ENCODE results near the gene TBCA. TPM values are rescaled to one million over a fixed set of nuclear protein-coding genes. Genes with fewer than 3 reads are reported as not detected.
"Not testable (repeated sequence)": the region's sequence is repeated elsewhere in the genome, so short reads cannot be mapped to it uniquely, and the experiment has no call there.

Gene TBCA
- total RNA-seq, 4 donors from 2014 or later, result 141 to 174 (median 150) TPM

GRCh38 chr5:77707791-77708190 lies 68.3 kb downstream of the TBCA start:
- Histone ChIP-seq H3K36me3 (peaks cover 15 to 59% (median 16%) of the 10 kb centered on the region in 3 donors), H3K4me3 (no peak overlapping the region), H3K4me1 (no peaks in the 10 kb centered on the region), H3K27me3 (no peaks in the 10 kb centered on the region), H3K27ac (no peak overlapping the region), H3K9me3 (no peaks in the 10 kb centered on the region)
- intact Hi-C loops (cut with DNase I), result no loop called here
- WGBS, 2 donors, result 95 to 100% methylated on average over 2 of the region's 2 CpGs
- no peak for TF ChIP-seq POLR2A (IDR thresholded peaks at IDR 0.05)
- no peak for TF ChIP-seq CTCF (IDR thresholded peaks at IDR 0.05)
- DNase-seq, result no peak

- intact Hi-C loops (cut with DNase I); DNase-seq: not testable (repeated sequence)
Observed at GRCh38 chr5:77699569-77699968, 76.6 kb downstream of the TBCA start.

GRCh38 chr5:77698920-77699319 lies 77.2 kb downstream of the TBCA start:
- Histone ChIP-seq H3K27ac (no peak overlapping the region), H3K9me3 (peaks cover 0 to 4% (median 0%) of the 10 kb centered on the region in 3 donors), H3K27me3 (no peaks in the 10 kb centered on the region), H3K36me3 (peaks cover 0 to 49% (median 8%) of the 10 kb centered on the region in 3 donors), H3K4me1 (peaks cover 0 to 4% (median 0%) of the 10 kb centered on the region in 3 donors), H3K4me3 (no peak overlapping the region)
- TF ChIP-seq CTCF (IDR thresholded peaks at IDR 0.05) (no peak), POLR2A (IDR thresholded peaks at IDR 0.05) (no peak)
- intact Hi-C loops (cut with DNase I), result no loop called here
- no peak for DNase-seq

More at GRCh38 chr5:77699569-77699968, 76.6 kb downstream of the TBCA start:
- not testable (repeated sequence) for H3K27me3 ChIP-seq, H3K27ac ChIP-seq, H3K4me3 ChIP-seq, H3K4me1 ChIP-seq, H3K9me3 ChIP-seq
- H3K36me3 ChIP-seq, result peaks cover 4 to 55% (median 8%) of the 10 kb centered on the region in 3 donors
- WGBS, 2 donors, result 72 to 73% methylated on average over 7 of the region's 7 CpGs

- no peak overlapping the region for H3K4me3 ChIP-seq
- no peak for TF ChIP-seq POLR2A (IDR thresholded peaks at IDR 0.05)
- no peak for TF ChIP-seq CTCF (IDR thresholded peaks at IDR 0.05)
- no peak overlapping the region for H3K27ac ChIP-seq
- intact Hi-C loops (cut with DNase I), result no loop called here
- H3K4me1 ChIP-seq, result peaks cover 0 to 4% (median 0%) of the 10 kb centered on the region in 3 donors
- no peak for DNase-seq
- 76 to 88% methylated on average over 3 of the region's 3 CpGs for WGBS, 2 donors
- no peaks in the 10 kb centered on the region for H3K27me3 ChIP-seq
- peaks cover 0 to 4% (median 0%) of the 10 kb centered on the region in 3 donors for H3K9me3 ChIP-seq
- H3K36me3 ChIP-seq, result peaks cover 0 to 47% (median 0%) of the 10 kb centered on the region in 3 donors
Observed at GRCh38 chr5:77697692-77698091, 78.4 kb downstream of the TBCA start.

- no peak overlapping the region for H3K27ac ChIP-seq
- WGBS, 2 donors, result 96 to 100% methylated on average over 1 of the region's 1 CpG
- DNase-seq, result no peak
- H3K36me3 ChIP-seq, result peaks cover 0 to 46% (median 0%) of the 10 kb centered on the region in 3 donors
- H3K4me3 ChIP-seq, result no peak overlapping the region
- peaks cover 0 to 4% (median 0%) of the 10 kb centered on the region in 3 donors for H3K9me3 ChIP-seq
- intact Hi-C loops (cut with DNase I), result no loop called here
- H3K4me1 ChIP-seq, result peaks cover 0 to 4% (median 0%) of the 10 kb centered on the region in 3 donors
- no peak for TF ChIP-seq POLR2A (IDR thresholded peaks at IDR 0.05)
- TF ChIP-seq CTCF (IDR thresholded peaks at IDR 0.05), result no peak
- H3K27me3 ChIP-seq, result no peaks in the 10 kb centered on the region
Observed at GRCh38 chr5:77696120-77696519, 80.0 kb downstream of the TBCA start.

GRCh38 chr5:77693913-77694312 lies 82.2 kb downstream of the TBCA start:
- 89 to 96% methylated on average over 3 of the region's 3 CpGs for WGBS, 2 donors
- intact Hi-C loops (cut with DNase I), result no loop called here
- TF ChIP-seq POLR2A (IDR thresholded peaks at IDR 0.05) (no peak), CTCF (IDR thresholded peaks at IDR 0.05) (no peak)

More at GRCh38 chr5:77693913-77694312, 82.2 kb downstream of the TBCA start:
- H3K27ac ChIP-seq, result no peak overlapping the region
- DNase-seq, result no peak
- H3K36me3 ChIP-seq, result peaks cover 0 to 65% (median 11%) of the 10 kb centered on the region in 3 donors
- peaks cover 0 to 4% (median 0%) of the 10 kb centered on the region in 3 donors for H3K9me3 ChIP-seq
- H3K27me3 ChIP-seq, result no peaks in the 10 kb centered on the region
- no peaks in the 10 kb centered on the region for H3K4me1 ChIP-seq
- no peak overlapping the region for H3K4me3 ChIP-seq
